D721Med (cell line): ENCODE results near the gene RASSF9.

Experiments
- DNase-seq: peaks from one replicate; pipeline ENCODE4 v3.0.0; 2011; ENCODE audit warnings: low spot score; ENCODE audit not compliant: insufficient read length
- FAIRE-seq: peaks from 2 replicates; lab custom pipeline; 2011; peaks lifted over from hg19 to GRCh38; lab: Jason Lieb, UNC
- TF ChIP-seq, protein P1 (sequence below): IDR thresholded peaks from 2 replicates; pipeline ENCODE4 v1.5.1; 2012; ENCODE audit warnings: mild to moderate bottlenecking, control low read depth; ENCODE audit not compliant: insufficient read depth; ENCODE audit errors: missing control alignments

RASSF9 gene

DNA sequence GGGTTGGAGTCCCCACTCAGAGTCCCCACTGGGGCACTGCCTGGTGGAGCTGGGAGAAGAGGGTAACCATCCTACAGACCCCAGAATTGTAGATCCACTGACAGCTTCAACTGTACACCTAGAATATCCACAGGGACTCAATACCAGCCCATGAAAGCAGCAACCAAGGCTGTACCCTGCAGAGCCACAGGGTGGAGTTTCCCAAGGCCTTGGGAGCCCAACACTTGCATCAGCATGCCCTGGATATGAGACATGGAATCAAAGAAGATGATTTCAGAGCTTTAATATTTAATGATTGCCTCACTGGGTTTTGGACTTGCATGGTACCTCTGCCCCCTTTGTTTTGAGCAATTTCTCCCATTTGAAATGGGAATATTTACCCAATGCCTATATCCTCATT is 80.4 kb downstream of the RASSF9 start:
- DNase-seq (no peak), FAIRE-seq (no peak)
- TF ChIP-seq, protein P1, sequence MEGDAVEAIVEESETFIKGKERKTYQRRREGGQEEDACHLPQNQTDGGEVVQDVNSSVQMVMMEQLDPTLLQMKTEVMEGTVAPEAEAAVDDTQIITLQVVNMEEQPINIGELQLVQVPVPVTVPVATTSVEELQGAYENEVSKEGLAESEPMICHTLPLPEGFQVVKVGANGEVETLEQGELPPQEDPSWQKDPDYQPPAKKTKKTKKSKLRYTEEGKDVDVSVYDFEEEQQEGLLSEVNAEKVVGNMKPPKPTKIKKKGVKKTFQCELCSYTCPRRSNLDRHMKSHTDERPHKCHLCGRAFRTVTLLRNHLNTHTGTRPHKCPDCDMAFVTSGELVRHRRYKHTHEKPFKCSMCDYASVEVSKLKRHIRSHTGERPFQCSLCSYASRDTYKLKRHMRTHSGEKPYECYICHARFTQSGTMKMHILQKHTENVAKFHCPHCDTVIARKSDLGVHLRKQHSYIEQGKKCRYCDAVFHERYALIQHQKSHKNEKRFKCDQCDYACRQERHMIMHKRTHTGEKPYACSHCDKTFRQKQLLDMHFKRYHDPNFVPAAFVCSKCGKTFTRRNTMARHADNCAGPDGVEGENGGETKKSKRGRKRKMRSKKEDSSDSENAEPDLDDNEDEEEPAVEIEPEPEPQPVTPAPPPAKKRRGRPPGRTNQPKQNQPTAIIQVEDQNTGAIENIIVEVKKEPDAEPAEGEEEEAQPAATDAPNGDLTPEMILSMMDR: no peak
